Measurements from ENCODE around the gene GTF2A1L.
"Not testable (repeated sequence)": the region's sequence is repeated elsewhere in the genome, so short reads cannot be mapped to it uniquely, and the experiment has no call there.

Gene GTF2A1L

DNA sequence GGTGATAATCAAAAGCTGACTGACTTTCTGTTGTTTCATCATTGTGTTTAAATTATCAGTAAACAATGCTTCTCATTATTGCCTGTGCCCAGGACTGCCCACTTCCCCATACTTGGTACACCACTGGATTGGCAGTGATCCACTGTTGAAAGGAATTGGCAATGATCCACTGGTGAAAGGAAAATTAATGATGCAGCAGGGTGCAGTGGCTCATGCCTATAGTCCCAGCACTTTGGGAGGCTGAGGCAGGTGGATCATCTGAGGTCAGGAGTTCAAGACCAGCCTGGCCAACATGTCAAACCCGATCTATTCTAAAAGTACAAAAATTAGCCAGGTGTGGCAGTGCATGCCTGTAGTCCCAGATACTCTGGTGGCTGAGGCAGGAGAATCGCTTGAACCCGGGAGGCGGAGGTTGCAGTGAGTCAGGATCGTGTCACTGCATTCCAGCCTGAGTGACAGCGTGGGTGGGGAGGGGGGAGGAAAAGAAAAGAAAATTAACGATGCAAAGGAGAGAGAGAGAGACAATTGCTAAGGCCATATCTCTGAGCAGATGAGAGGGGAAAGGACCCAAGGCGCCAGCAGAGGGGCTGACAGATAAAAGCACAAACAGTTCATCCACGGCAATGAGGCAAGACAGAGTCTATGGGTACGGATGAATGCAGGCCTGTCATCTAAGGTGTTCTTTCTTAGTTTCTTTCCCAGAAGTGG lies 10.2 kb upstream of the GTF2A1L start:
- no peak overlapping the region for H3K4me3 ChIP-seq (ENCODE audit: low read depth, low read length)
- TF ChIP-seq, protein P1, sequence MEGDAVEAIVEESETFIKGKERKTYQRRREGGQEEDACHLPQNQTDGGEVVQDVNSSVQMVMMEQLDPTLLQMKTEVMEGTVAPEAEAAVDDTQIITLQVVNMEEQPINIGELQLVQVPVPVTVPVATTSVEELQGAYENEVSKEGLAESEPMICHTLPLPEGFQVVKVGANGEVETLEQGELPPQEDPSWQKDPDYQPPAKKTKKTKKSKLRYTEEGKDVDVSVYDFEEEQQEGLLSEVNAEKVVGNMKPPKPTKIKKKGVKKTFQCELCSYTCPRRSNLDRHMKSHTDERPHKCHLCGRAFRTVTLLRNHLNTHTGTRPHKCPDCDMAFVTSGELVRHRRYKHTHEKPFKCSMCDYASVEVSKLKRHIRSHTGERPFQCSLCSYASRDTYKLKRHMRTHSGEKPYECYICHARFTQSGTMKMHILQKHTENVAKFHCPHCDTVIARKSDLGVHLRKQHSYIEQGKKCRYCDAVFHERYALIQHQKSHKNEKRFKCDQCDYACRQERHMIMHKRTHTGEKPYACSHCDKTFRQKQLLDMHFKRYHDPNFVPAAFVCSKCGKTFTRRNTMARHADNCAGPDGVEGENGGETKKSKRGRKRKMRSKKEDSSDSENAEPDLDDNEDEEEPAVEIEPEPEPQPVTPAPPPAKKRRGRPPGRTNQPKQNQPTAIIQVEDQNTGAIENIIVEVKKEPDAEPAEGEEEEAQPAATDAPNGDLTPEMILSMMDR (IDR thresholded peaks at IDR 0.05; ENCODE audit: borderline replicate concordance, insufficient read depth, low read depth, low read length) = no peak

DNA sequence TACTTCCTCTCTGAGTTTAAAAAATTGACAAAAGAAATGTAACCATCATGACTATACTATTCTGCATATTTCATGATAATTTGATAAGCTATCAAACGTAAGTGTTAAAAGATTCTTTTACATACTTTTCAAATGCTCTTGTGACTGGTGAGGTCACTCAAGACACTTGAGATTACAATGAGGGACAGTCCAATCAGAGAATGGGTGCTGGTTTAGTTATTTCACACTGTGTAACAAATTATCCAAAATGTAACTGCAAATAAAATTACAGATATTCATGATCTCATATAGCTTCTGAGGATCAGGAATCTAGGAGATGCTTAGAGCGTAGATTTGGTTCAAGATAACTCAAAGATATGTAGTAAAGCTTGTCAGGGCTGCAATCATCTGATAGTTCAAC lies 4.4 kb upstream of the GTF2A1L start:
- H3K4me3 ChIP-seq (ENCODE audit: low read depth, low read length) = no peak overlapping the region
- TF ChIP-seq, protein P1 (IDR thresholded peaks at IDR 0.05; ENCODE audit: borderline replicate concordance, insufficient read depth, low read depth, low read length) = no peak

DNA sequence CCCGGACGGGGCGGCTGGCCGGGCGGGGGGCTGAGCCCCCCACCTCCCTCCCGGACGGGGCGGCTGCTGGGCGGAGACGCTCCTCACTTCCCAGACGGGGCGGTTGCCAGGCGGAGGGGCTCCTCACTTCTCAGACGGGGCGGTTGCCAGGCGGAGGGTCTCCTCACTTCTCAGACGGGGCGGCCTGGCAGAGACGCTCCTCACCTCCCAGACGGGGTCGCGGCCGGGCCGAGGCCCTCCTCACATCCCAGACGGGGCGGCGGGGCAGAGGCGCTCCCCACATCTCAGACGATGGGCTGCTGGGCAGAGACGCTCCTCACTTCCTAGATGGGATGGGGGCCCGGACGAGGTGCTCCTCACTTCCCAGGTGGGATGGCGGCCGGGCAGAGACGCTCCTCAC lies 3.1 kb upstream of the GTF2A1L start:
- H3K4me3 ChIP-seq (ENCODE audit: low read depth, low read length) = not testable (repeated sequence)

DNA sequence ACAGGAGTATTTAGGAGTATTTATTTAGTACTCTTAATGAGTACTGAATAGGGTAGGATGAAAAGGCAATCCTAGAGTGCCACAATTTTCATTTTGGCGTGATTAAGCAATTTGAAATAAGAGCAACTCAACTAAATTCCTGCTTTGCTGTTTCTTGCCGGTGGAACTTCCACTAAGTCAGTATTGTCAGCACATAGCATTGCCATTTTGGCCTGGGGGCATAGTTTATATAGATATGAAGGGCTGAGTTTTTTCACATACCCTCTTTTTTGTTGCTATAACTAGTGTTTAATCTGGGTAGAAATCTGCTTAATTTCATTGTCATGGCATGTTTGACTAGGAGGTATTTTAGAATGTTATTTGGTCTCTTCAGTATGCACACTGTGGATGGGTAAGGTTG lies 1.9 kb downstream of the GTF2A1L start:
- TF ChIP-seq, protein P1 (IDR thresholded peaks at IDR 0.05; ENCODE audit: borderline replicate concordance, insufficient read depth, low read depth, low read length) = no peak
- no peak overlapping the region for H3K4me3 ChIP-seq (ENCODE audit: low read depth, low read length)

DNA sequence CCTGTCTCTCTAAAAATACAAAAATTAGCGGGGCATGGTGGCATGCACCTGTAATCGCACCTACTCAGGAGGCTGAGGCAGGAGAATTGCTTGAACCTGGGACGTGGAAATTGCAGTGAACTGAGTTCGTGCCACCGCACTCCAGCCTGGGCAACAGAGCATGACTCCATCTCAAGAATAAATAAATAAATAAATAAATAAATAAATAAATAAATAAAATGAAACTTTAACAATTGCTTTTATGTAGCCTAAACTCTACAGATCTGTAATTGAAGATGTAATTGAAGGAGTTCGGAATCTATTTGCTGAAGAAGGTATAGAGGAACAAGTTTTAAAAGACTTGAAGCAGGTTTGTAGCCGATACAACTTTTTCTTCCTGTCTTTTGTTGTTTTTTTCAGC lies 2.9 kb downstream of the GTF2A1L start:
- H3K4me3 ChIP-seq (ENCODE audit: low read depth, low read length) = no peak overlapping the region
- TF ChIP-seq, protein P1 (IDR thresholded peaks at IDR 0.05; ENCODE audit: borderline replicate concordance, insufficient read depth, low read depth, low read length) = no peak

DNA sequence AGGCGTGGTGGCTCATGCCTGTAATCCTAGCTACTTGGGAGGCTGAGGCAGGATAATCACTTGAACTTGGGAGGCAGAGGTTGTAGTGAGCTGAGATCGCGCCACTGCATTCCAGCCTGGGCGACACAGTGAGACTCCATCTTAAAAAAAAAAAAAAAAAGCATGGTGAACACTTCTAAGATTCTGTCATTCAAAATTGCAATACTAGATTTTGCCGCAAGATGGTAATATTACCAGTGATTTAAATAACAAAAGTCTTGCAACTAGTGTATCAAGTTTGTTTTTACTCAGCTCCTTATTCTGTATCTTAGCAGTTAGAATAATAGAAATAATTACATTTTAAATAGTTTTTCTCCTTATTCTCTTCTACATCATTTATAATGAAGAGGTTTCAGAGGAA lies 5.0 kb downstream of the GTF2A1L start:
- not testable (repeated sequence) for H3K4me3 ChIP-seq (ENCODE audit: low read depth, low read length)

DNA sequence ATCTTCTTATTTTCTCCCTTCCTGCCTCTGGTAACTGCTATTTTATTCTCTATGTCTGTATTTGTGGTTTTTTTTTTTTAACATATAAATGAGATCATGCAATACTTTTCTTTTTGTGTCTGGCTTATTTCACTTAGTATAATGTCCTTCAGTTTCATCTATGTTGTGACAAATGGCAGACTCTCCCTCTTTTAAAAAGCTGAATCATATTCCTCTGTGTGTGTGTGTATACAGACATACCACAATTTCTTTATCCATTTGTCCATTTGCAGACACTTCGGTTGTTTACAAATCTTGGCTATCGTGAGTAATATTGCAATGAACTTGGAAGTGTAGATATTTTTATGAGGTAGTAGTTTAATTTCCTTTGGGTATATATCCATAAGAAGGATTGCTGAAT lies 7.0 kb downstream of the GTF2A1L start:
- TF ChIP-seq, protein P1 (IDR thresholded peaks at IDR 0.05; ENCODE audit: borderline replicate concordance, insufficient read depth, low read depth, low read length) = no peak
- no peak overlapping the region for H3K4me3 ChIP-seq (ENCODE audit: low read depth, low read length)

DNA sequence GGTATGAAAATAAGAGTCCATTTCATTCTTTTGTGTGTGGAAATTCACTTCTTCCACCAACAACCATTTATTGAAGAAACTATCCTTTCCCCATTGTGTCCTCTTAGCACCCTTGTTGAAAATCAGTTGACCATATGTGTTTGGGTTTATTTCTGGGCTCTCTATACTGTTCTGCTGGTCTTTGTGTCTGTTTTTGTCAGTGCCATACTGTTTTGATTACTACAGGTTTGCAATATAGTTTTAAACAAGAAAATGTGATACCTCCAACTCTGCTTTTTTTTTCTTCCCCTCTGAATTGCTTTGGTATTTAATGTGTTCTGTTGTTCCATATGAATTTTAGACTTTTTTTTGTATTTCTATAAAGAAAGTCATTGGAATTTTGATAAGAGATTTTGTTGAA lies 8.4 kb downstream of the GTF2A1L start:
- H3K4me3 ChIP-seq (ENCODE audit: low read depth, low read length) = no peak overlapping the region
- TF ChIP-seq, protein P1 (IDR thresholded peaks at IDR 0.05; ENCODE audit: borderline replicate concordance, insufficient read depth, low read depth, low read length) = no peak
